Ishikawa (cell line): ENCODE results near the gene TAOK3.

Experiments
- CEBPB ChIP-seq: IDR thresholded peaks from 2 replicates; pipeline ENCODE4 v1.6.1; 2012
- CREB1 ChIP-seq: IDR thresholded peaks from 2 replicates; pipeline ENCODE4 v1.6.1; 2012; ENCODE audit warnings: low read depth
- EGR1 ChIP-seq: IDR thresholded peaks from 2 replicates; pipeline ENCODE4 v1.6.1; 2012
- EP300 ChIP-seq: IDR thresholded peaks from 2 replicates; pipeline ENCODE4 v1.6.1; 2012; ENCODE audit warnings: borderline replicate concordance
- FOXM1 ChIP-seq: IDR thresholded peaks from 2 replicates; pipeline ENCODE4 v1.6.1; 2012; ENCODE audit warnings: low read depth, borderline replicate concordance
- RAD21 ChIP-seq: IDR thresholded peaks from 2 replicates; pipeline ENCODE4 v1.6.1; 2012; ENCODE audit warnings: low read depth
- TF ChIP-seq, protein P1 (sequence below): IDR thresholded peaks from 2 replicates; pipeline ENCODE4 v1.6.1; 2012

DNA sequence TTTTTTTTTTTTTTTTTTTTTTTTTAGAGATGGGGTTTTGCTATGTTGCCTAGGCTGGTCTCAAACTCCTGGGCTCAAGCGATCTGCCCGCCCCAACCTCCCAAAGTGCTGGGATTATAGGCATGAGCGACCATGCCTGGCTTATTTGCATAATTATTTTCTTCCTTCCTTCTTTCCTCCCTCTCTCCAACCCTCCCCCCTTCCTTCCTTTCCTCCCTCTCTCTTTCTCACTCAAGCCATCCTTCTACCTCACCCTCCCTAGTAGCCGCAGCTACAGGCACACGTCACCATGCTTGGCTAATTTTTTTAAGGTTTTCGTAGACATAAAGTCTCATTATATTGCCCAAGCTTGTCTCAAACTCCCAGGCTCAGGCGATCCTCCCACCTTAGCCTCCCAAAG, 152.9 kb downstream of the TAOK3 start:
- TF ChIP-seq CREB1 (no peak), RAD21 (no peak), FOXM1 (no peak), EP300 (no peak), EGR1 (no peak), CEBPB (no peak)
- TF ChIP-seq, protein P1, sequence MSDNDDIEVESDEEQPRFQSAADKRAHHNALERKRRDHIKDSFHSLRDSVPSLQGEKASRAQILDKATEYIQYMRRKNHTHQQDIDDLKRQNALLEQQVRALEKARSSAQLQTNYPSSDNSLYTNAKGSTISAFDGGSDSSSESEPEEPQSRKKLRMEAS: no peak
